Peyer's patch (tissue), 4 donors: Measurements from ENCODE around the gene ITGB7. TPM values are rescaled to one million over a fixed set of nuclear protein-coding genes. Genes with fewer than 3 reads are reported as not detected.
A peak's percentile ranks its signal among the peaks of the same experiment; 100 is the strongest.

Experiments
- DNase-seq, 3 donors: peaks; one replicate each; pipeline ENCODE4 v3.0.0-alpha.2; 2017 to 2019
- H3K27ac ChIP-seq, 4 donors: fragments of 200-600 bp; sonication (generic); one replicate each; pipeline ENCODE4 v1.5.1; 2016 to 2019
- H3K27me3 ChIP-seq, 2 donors: fragments of 200-600 bp; sonication (generic); one replicate each; pipeline ENCODE4 v1.5.1; 2019
- H3K36me3 ChIP-seq, 3 donors: fragments of 200-600 bp; sonication (generic); one replicate each; pipeline ENCODE4 v1.5.1; 2016 to 2019
- H3K4me1 ChIP-seq, 4 donors: fragments of 200-600 bp; sonication (generic); one replicate each; pipeline ENCODE4 v1.5.1; 2016 to 2019
- H3K4me3 ChIP-seq, 4 donors: fragments of 200-600 bp; sonication (generic); 1 replicate in 3 of 4; 2 replicates in 1 of 4; pipeline ENCODE4 v1.5.1; 2016 to 2019; ENCODE audit warnings: mild to moderate bottlenecking in 1 of 4
- H3K9me3 ChIP-seq, 4 donors: fragments of 200-600 bp; sonication (generic); one replicate each; pipeline ENCODE4 v1.5.1; 2016 to 2019; ENCODE audit warnings: mild to moderate bottlenecking in 1 of 4
- POLR2A ChIP-seq, 2 donors: fragments of 450-650 bp; IDR thresholded peaks; one replicate each; pipeline ENCODE4 v1.5.1; 2017; ENCODE audit warnings: antibody characterized with exemption in 2 of 2, mild to moderate bottlenecking in 2 of 2, moderate library complexity in 2 of 2
- total RNA-seq, 4 donors: library from RNA; depleted of rRNA; stranded (reverse); fragments of >200 nt; gene quantifications; one replicate each; pipeline ENCODE4 v1.1.0, GENCODE V29; 2016
- TF ChIP-seq, protein P1 (sequence below), 6 experiments: fragments of 450-650 bp in 4 of 6; fragments of 200-600 bp in 2 of 6; sonication (generic) in 1 of 6; IDR thresholded peaks; one replicate each; pipeline ENCODE4 v1.5.1; 2017 to 2019; ENCODE audit warnings: antibody characterized with exemption in 6 of 6, mild to moderate bottlenecking in 3 of 6, moderate library complexity in 1 of 6

ITGB7 gene
- total RNA-seq, 4 donors from 2014 or later: 3.8 to 66.0 (median 4.4) TPM

DNA sequence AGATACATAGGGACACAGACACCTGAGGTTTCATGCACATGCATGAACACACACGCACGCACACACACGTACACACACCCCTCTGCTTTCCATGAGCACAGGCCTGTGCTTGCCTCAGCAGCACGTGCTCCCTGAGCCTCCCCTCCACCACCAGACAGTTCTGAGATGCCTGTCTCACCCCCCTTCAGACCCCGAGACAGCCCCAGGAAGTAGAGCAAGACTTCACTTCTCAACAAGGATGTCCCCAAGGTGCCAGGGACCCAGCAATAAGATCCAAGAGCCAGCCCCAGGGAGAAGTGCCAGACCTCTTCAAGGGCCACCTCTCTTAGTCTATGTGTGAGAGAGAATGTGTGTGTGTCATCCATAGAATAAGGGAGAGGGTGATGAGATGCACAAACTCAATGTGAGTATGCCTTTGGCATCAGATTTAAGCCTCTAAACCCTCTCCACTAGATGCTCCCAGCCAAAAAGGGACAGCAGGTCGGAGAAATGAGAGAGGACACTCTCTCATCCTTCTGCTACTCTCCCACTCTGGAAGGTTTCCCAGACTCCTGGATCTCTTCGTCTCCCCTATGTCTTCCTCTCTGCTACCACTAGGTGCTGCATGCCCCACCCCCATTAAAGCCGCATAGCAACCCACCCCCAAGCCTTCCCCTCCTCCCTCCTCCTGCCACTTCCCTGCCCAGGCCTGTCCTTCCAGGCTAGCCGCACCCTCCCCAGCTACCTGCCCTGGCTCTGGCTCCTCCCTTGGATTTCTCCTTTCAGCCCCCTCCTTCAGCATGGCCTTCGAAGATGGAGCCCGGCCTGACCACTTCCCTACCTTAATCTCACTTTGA lies 17.2 kb upstream of the ITGB7 start:
- H3K27me3 ChIP-seq: no peaks in the 10 kb centered on the region
- peak overlapping the region in 3 of 4 donors; percentile 30 to 97 (median 72) for H3K27ac ChIP-seq
- no peaks in the 10 kb centered on the region for H3K36me3 ChIP-seq
- no peaks in the 10 kb centered on the region for H3K9me3 ChIP-seq
- DNase-seq: no peak
- TF ChIP-seq, protein P1, sequence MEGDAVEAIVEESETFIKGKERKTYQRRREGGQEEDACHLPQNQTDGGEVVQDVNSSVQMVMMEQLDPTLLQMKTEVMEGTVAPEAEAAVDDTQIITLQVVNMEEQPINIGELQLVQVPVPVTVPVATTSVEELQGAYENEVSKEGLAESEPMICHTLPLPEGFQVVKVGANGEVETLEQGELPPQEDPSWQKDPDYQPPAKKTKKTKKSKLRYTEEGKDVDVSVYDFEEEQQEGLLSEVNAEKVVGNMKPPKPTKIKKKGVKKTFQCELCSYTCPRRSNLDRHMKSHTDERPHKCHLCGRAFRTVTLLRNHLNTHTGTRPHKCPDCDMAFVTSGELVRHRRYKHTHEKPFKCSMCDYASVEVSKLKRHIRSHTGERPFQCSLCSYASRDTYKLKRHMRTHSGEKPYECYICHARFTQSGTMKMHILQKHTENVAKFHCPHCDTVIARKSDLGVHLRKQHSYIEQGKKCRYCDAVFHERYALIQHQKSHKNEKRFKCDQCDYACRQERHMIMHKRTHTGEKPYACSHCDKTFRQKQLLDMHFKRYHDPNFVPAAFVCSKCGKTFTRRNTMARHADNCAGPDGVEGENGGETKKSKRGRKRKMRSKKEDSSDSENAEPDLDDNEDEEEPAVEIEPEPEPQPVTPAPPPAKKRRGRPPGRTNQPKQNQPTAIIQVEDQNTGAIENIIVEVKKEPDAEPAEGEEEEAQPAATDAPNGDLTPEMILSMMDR (IDR thresholded peaks at IDR 0.05): no peak
- H3K4me1 ChIP-seq: peaks cover 0 to 39% (median 10%) of the 10 kb centered on the region in 4 donors
- no peak overlapping the region for H3K4me3 ChIP-seq

DNA sequence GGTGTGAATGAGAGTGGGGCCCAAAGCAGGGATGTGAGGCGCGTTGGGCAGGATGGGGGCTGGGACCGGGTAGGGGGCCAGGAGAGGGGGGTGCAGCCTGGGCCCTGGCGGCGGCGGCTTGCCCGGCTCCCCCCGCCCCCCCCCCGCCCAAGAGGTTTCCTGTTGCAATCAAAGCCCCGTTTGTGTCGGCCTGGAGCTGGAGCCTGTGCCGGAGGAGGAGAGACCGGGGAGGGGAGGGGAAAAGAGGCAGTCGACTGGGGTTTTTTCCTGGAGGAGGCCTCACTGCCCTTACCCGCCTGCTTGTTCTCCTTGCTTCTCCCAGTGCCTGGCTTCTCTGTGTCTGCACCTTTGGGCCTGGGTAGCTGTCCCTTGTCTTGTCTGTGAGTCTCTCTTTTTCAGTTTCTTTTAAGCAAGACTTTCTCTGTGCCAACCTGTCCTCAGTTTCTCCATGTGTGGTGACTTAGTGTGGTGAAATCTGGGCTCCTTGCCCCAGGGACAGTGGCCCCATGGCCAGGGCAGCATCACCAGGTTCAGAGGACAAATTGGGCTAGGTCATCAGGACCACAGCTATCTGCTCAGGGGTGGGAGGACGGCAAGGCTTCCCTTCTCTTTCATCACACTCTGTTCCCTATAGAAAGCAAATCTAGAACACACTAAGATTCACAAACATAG lies 16.5 kb upstream of the ITGB7 start:
- no peak for DNase-seq
- Histone ChIP-seq H3K9me3 (no peaks in the 10 kb centered on the region), H3K27me3 (no peaks in the 10 kb centered on the region), H3K36me3 (no peaks in the 10 kb centered on the region), H3K27ac (peak overlapping the region; percentile 14 to 99 (median 84)), H3K4me1 (peaks cover 0 to 43% (median 11%) of the 10 kb centered on the region in 4 donors), H3K4me3 (no peak overlapping the region)
- TF ChIP-seq, protein P1 (IDR thresholded peaks at IDR 0.05): no peak
- TF ChIP-seq POLR2A (IDR thresholded peaks at IDR 0.05): no peak

DNA sequence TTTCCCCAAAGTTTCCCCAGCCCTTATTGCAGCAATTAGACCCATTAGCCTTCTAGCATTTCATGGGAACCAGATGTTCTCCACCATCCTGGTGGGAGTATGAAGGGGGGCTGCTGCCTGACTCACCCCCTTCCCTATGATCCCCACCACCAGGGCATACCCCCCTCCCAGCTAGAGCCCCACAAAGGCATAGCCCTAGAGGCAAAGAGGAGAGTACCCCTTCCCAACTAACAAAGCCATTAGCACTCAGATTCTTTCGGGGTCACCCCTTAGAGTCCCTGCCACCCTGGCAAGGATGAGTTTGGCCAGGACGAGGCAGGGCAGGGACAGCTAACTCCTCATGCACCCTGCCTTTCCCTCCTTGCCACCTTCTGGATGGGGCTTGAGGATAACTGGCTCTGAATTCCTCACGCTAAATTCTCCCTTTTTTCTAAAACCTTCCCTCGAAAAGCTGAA lies 15.8 kb upstream of the ITGB7 start:
- Histone ChIP-seq H3K36me3 (no peaks in the 10 kb centered on the region), H3K27ac (peak overlapping the region; percentile 14 to 99 (median 84)), H3K4me1 (peaks cover 0 to 50% (median 12%) of the 10 kb centered on the region in 4 donors), H3K9me3 (no peaks in the 10 kb centered on the region), H3K4me3 (no peak overlapping the region), H3K27me3 (no peaks in the 10 kb centered on the region)
- no peak for TF ChIP-seq POLR2A (IDR thresholded peaks at IDR 0.05)
- TF ChIP-seq, protein P1 (IDR thresholded peaks at IDR 0.05): no peak
- no peak for DNase-seq

DNA sequence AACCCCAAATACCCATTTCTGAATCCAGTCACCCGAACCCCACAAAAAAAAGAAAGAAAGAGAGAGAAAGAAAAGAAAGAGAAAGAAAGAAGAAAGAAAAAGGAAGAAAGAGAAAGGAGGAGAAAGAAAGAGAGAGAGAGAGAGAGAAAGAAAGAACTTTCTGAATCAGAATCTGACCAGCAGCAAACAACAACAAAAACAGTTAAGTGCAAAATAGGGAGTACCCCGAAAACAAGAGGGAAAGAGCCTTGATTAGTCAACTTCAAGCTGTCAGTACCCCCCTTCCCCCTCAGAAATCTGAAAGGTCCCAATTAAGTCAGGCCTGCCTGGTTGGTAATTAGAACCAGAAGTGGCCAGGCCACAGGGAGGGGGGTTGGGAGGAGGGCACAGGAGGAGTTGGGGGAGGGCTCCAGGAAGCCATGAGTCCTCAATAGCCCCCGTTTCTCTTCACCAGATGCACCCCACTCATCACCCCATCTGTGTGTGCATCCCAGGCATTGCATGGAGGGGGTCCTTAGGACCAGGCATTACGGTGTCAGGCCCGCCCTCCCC lies 15.2 kb upstream of the ITGB7 start:
- DNase-seq: no peak
- H3K4me3 ChIP-seq: peak overlapping the region; percentile 47 to 77 (median 69)
- peaks cover 0 to 56% (median 15%) of the 10 kb centered on the region in 4 donors for H3K4me1 ChIP-seq

More for the DNA sequence above, 15.2 kb upstream of the ITGB7 start:
- Histone ChIP-seq H3K9me3 (no peaks in the 10 kb centered on the region), H3K27me3 (no peaks in the 10 kb centered on the region), H3K36me3 (no peaks in the 10 kb centered on the region), H3K27ac (peak overlapping the region; percentile 96 to 99 (median 96))
- TF ChIP-seq POLR2A (IDR thresholded peaks at IDR 0.05): no peak
- TF ChIP-seq, protein P1 (IDR thresholded peaks at IDR 0.05): no peak
